GM21515 (cell line): Measurements from ENCODE around the gene LSAMP.

ENCODE experiments used
- ATAC-seq: cut with Tn5 transposase; IDR thresholded peaks from one replicate; pipeline ENCODE4 v1.9.1; 2021; ENCODE audit not compliant: unreplicated experiment

LSAMP gene

DNA sequence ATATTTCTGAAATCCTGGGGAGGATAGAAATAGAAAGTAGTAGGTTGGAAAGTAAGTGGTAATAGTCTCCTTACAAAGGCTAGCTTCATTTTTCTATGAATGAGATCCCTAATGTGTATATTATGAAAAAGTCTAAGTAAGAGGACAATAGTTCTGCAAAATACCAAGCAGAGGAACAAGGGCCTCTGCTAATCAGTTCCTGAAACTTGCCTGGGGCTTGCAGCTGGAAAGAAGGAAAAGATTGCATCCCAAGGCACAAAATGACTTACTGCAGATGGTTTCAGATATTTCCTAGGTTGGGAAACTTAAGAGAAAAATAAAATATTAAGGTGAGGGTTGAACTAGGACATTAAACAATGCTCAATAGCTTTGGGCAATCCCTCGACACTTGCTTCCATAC is 528.4 kb downstream of the LSAMP start:
- no peak for ATAC-seq

DNA sequence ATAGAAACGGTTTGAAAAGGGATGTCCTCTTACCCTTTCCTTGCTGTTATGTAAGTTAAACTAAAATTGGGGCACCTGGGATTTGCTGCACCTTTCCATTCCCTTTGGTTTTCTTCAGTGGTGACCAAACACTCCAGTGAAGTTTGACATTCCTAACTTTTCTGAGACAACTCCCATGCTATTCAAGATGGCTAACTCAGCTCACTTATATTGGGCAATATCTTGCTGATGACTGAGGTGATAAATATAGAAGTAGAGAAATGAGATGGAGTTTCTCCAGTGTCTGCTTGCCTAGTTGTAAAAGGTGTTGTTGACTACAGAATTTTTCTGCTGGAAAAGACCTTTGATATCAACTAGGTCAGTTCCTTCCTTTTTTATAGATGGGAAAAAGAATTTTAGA is 530.2 kb downstream of the LSAMP start:
- no peak for ATAC-seq

DNA sequence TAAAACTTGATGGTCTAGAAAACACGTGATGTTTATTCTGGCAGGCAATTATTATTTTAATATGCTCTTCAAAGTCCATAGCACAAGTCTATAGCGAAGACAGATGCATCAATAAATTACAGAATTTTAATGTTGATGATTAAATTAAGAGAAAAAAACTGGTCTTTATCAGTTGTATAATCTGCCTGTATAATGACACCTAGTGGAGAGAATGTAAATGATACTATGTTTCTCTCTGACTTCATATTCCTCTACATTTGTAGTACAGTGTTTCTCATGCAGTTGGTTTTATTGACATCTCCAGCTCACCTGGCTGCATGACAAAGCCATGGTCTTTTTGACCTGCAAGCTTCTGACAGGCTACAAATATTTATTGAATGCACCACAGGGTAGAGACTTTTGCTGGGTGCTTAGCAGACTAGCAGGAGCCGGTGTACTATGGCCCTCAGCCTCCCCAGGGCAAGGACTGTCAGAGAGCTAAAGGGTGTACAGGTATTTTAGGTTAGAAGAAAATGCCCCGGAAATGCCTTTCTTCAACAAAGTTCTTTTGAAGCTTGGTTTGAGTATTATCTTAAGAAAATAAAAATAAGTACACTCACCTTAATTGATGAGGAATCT is 532.1 kb downstream of the LSAMP start:
- ATAC-seq, result no peak

DNA sequence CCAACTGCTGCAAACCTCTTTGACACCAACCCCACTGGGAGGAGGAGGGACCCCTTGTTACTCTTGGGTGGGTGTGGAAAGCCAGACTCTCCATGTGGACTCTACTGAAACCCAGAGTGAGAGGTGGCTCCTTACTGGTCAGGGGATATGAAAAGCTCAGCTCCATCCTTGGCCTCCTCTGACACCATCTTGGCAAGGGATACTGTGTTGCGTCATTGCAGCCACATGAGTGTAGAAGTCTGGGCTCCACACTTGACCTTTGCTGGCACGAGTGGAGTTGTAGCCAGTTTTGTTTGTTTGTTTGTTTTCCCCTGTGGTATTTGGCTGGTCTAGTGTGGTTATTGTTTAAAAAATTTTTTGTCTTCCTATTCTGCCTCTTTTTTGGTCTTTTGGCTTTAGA is 532.9 kb downstream of the LSAMP start:
- ATAC-seq, result no peak

DNA sequence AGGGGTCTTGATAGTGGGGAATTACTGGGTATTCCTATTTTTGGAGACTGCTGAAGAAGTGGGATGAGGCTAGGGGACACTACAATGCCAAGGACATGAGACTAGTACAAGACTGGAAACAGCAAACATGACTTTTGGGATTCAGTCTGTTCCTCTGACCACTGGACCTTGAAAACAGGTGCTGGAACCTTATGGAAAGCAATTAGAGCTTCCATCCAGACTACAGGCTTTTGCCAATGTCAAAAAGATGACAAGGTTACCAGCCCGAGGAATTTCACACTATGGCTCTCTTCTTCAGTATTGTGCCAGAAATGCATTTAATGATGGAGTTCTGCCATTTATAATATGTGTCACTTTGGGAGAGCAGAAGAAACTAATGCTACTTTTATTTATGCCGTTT is 539.4 kb downstream of the LSAMP start:
- no peak for ATAC-seq

DNA sequence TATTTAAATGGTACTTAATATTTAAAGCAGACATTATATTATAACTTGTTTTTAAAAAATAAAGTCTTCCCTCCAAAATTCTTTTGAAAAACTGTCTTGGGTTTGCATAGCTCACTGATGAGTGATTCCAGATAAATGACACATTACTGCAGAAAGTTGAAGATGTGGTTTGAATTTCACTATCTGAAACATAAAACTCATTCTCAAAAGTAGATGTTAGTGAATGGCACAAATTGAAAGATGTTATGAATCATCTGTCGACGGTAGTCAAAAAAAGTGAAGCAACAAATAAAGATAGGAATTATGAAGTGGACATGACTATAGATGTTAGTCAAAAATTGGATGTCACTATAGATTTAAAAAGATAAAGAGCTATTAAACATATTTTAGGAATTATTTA is 541.4 kb downstream of the LSAMP start:
- ATAC-seq, result no peak

DNA sequence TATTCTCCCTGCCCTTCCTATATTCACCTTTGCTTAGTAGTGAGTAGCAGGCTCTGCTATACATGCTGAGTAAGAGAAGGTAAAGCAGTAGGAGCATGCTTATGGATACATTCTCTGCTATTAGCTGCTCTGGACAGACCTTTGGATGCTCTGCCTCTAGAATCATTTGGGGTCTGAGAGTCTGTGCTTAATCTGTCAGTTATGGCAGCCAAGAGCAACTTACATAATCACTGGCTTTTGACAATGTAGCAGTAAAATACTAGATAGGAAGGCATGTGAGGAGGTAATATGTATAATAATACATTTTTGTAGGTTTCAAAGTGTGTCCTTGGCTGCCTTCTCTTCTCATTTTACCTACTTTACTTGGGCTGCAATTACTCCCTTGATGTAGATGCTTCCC is 544.3 kb downstream of the LSAMP start:
- ATAC-seq, result no peak

DNA sequence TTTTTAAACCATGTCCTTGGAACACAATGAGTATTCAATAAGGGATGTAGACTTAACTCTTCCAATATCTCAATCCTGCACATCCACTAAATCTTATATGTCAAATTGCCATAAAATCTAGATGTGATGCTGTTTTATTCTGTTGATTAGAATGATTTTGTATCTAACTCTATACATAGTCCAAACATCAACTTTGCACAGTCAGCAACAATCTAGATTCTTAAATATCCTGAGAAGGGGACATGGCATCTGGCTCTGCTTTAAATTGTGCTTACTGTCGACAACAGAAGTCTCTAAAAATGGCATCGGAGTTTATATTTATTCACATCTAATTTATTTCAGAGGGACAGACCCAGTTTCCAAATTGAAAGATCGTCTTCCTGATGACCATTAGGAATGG is 545.8 kb downstream of the LSAMP start:
- no peak for ATAC-seq

DNA sequence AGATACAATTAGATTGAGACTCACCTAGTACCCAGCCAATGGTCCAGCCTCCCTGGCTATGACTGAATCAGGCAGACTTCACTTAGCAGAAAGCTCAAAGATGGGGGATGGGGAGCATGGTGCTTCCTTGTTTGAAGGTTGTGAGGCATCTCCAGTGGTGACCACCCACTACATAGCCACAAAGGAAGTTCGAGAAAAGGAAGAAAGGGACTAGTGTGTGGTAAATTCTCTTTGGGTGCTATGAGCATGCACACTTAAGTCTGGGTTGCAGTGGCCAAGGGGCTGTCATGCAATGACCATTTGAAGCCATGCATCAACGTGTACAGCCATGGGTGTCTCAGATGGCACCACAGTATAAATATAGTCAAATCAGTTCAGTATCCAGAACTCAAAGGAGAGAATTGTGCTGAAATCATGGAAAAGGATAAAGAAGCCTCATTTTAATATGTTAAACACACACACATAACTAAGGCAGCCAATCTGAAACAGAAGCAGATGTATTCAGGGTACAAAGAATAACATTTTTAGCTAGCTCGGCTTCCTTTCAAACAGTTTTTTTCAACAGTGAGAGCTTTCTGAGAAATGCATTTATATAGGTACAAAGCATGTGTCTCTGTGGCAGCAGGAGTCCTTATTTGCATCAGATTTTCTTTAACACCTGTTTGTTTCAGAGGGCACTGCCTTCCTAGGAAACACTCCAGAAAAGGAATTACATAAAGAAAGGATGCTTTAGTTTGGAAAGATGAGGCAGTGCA is 546.5 kb downstream of the LSAMP start:
- ATAC-seq, result no peak

DNA sequence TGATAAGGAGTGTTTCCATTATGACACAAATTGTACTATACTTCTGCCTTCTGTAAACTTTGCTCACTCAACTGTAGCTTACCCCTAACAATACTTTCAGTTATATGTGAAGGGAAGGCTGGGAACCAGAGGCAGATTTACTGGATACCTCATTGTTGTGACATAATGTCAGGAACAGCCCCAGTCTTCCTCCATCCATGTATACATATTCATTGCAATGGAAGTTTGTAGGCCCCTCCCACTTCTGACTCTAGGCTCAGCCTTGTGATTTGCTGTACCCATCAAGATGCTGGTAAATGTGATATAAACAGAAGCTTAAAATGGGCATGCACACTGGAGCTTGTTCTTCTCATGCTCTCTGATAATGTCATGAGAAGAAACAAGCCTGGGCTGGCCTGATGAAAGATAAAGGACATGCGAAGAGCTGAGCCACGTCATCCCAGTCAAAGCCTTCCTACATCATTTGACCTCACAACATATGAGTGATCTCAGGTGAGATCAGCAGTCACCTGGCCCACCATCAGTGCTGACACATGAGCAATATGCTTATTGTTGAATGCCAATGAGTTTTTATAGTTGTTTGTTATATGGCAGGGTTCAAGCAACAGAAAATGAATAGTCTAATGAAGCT is 554.2 kb downstream of the LSAMP start:
- ATAC-seq, result no peak

DNA sequence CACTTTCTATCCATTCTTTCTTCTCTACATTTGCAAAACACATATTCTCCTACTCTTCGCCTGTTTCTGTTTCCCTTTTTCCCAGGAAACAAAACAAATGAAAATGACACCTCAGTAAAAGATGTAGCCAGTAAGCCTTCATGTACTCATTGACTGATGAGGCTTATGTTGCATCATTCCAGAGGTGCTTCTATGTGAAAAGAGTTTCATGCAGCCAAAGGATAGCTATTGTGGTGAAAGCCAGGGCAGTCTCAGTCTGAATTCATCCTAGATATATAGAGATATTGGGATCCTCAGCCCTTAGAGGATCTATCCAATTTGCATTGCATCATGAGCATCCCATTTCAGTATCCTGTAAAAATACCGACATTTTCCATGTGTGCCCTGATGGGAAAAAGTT is 554.7 kb downstream of the LSAMP start:
- no peak for ATAC-seq

DNA sequence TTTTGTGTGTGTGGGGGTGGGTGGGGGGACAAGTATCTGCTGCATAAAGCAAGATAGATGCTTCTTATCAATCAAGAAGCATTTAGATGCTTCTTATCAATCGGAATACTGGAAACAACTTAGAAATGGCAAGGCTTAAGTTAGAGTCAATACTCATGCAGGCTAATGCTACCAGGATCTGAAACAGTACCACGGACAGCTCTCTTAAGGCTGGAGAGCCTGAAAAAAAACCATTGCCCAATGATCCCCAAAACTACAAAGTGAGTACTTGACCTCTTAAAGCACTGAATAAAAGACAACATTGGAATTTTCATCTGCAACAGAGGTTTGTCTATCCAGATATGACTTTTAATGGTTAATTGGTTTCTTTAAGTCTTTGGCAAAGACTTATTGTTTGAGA is 559.7 kb downstream of the LSAMP start:
- no peak for ATAC-seq

DNA sequence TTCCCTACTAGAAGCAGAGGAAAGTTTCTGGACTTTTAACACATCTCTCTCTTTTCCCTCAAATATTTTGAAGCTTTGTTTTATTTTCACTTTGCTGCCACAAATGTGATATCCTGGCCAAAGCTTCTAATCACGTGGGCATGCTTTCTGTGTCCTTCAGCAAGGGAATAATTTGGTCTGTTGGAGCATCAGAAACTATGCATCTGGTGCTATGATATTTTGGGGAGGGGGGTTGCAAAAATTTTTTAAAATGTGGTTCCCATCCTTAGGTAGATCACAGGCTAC is 567.7 kb downstream of the LSAMP start:
- no peak for ATAC-seq

DNA sequence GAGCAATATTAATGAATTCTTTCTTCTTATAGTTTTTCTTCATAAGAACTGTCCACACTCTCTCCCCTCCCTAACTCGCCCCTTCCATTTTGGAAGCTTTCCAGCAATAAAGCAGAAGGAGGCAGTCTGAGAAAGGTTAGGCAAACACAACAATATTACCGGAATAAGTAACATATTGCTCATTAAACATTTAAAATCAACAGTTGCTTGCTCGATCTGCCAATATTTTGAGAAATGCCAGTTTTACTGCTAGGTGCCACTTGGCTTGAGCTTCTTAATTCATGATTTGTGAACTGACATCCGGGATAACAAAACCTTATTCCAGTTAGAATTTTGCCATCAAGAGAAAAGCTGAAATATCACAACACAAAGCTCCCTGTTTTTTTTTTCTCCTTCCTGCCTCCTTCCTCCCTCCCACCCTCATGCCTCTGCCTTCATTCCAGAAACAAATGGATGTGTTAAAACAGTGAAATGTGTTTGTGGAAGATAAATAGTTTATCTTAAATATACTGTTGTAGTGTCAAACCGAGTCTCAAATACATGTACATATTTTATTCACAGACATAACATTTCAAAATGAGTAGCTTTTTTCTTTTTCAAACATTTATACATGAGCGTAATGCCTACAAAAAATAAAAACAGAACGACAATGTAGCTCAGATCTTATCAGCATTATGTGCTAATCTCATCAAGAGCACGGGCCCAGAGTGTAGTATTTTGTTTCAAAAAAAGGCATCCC is 568.2 kb downstream of the LSAMP start:
- ATAC-seq, result no peak

DNA sequence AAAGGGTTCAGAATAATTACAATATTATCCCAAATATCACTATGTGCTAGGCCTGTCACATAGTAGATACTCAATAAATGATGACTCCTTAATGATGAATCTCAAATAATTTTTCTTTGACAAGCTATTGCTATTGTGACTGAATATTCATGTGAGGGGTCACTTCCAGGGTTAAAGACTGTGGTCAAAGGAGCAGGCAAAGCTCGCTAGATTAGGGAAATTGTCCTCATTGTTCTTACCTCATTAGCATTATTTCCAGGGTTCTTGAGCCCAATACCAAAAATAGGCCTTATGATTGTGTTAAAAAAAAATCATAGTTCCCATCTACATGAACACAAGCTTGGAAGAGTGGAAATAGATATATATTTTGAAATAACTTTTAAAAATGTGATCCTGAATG is 569.8 kb downstream of the LSAMP start:
- no peak for ATAC-seq

DNA sequence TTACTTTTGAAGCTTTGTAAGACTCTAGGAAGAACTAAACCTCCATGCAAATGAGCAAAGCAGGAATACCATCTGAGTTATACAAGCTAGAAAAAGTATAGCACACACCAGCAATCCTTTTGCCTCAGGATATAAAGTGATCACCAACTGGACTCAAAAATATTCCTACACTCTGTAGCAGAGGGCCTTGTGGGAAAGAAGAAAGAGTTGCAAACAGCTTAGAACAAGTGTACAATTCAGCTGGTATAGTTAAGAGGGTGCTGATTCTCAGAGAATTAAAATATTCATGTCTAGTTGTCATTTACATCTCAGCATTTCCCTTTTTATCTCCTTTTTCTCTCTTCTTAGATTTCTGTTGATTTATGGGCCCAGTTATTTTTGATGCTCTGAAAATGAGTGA is 573.6 kb downstream of the LSAMP start:
- ATAC-seq, result no peak

DNA sequence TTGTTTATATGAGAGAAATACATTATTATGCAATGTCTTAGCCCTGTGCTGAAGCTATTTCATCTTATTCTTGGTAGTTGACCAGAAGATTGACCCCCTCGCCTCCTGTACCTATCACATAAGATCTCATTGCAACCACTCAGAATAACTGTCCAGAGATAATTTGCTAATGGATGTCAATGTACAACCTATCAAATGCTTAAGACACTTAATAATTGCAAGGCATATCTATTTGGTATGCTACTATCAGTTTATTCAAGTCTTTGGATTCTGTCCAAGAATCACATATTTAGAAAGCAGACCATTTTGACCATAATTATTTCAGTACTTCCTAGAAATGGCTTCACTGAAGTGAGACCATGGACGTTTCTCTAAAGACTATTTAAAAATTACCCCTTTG is 580.4 kb downstream of the LSAMP start:
- ATAC-seq, result no peak

DNA sequence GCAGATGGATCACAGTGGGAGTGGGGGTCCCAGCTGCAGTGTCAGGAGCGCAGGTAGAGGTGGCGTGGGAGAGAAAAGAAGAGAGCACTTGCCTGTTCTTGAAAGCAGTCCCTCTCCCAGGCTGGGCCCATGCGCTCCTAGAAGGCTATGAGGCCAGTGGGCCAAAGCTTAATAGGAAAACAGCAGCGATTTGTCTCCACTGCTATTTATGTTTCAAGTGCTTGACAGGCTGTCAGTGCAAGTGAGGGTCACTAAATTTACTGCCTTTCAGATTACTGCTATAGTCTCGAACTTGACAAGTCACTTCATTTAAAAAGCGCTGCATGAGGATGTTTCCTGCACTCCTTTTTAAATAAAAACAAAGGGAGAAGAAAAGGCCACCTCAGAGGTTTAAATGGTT is 582.4 kb downstream of the LSAMP start:
- no peak for ATAC-seq

DNA sequence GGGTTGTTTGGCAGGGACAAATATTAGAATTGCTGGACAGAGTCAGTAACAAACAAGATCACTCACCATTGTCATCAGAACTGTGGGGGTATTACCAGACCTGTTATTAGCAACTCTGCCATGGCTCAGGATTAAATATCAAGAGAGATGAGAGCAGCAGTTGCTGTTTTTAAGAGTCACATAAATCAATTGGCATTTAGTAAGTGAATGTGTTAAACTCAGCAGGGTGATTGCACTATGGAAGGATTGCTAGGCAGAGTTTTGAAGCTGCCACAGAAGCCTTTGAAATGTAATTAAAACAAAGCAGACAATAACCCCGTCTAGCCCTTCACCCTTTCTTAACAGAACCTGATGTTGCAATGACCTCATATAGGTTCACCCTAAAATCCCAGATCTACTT is 583.2 kb downstream of the LSAMP start:
- no peak for ATAC-seq

DNA sequence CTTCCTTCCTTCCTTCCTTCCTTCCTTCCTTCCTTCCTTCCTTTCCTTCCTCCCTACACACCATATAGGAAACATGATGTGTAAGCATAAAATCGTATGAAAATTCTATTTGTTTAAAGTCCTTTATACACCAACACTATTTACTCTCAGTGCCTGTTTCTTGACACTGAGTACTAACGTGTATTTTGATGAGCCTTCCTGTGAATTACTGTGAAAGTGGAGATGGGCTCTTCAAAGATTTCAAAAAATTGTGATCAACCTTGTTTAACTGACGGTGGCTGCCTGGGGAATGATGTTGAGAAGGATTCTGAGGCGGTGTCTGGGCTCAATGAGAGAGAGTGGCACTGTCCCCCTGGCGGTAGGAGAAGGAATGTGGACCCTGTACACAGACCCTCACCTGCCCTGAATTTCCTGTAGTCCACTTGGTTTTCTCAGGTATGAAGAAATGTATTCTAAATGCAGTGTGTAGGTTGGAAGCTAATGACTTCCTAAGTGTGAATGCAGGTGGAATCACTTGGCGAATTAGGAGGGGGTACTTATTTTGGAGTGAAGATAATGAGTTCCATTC is 584.0 kb downstream of the LSAMP start:
- ATAC-seq, result no peak

DNA sequence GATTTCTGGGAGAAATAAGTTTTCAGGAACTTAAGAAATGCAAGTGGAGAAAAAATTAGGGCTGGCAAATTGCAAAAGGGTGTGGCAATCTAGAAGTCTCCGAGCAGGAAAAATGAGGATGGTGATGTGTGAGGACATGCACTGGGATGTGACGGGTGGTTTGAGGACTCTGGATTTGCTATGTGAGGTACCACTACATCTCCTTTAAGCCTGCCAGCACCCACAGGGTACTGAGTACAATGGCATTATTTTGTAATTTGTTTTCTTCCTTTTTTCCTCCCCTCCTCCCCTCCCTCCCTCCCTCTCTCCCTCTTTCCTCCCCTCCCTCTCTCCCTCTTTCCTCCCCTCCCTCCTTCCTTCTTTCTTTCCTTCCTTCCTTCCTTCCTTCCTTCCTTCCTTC is 584.5 kb downstream of the LSAMP start:
- no peak for ATAC-seq
